NK-92 (cell line): Measurements from ENCODE around the gene PRADC1.
"Not testable (repeated sequence)": the region's sequence is repeated elsewhere in the genome, so short reads cannot be mapped to it uniquely, and the experiment has no call there.

ENCODE experiments used
- DNase-seq: peaks from one replicate; lab custom pipeline; 2025; ENCODE audit not compliant: unreplicated experiment; lab: John Stamatoyannopoulos, UW

PRADC1 gene

DNA sequence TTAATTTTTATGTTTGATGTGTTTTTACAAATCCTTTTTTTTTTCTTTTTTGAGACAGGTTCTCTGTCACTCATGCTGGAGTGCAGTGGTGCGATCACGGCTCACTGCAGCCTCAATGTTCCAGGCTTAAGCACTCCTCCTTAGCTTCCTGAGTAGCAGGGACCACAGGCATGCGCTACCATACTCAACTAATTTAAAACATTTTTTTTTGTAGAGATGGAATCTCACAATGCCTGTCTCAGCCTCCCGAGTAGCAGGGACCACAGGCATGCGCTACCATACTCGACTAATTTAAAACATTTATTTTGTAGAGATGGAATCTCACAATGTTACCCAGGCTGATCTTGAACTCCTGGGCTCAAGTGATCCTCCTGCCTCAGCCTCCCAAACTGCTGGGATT is 27.4 kb downstream of the PRADC1 start:
- no peak for DNase-seq

- no peak for DNase-seq
These were observed 29.9 kb downstream of the PRADC1 start for GRCh38 chr2:73203055-73203681.

DNA sequence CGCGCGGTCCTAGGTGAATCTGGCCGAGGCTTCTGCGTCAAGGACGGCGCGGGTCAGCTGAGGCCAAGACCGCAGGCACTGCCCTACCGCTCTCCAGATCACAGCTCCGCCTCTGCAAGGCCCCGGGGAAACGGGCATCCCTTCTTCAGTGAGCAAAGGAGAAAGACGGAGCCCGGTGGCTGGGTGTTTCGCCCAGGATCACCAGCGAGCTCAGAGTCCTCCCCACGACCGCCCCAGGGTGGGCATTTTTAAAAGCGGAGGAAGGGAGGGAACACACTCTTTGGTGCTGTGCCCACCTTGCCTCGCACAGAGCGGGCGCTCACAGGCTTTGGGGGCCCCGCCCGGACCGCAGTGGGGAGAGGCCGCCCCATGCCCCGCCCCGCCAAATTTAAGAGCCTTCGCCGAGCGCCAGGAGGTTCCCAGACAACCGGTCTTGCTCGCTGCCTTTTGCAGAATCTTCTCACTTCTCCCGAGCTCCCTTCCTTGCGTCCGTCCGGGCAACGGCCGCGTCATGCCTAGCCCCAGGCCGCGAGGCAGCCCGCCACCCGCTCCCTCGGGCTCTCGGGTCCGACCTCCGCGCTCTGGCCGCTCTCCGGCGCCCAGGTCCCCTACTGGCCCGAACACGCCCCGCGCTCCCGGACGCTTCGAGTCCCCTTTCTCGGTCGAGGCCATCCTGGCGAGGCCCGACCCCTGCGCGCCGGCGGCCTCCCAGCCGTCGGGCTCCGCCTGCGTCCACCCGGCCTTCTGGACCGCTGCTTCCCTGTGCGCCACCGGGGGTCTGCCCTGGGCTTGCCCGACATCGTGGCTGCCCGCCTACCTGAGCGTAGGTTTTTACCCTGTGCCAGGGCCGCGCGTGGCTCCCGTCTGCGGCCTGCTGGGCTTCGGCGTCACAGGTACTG is 30.6 kb downstream of the PRADC1 start, which contains the start of gene NOTO:
Gene NOTO (plus strand): TSS at position 419 of the 899 bp plus-strand sequence. CDS start 93 bp downstream, at position 512.
- no peak for DNase-seq

GRCh38 chr2:73200281-73200680 is 32.8 kb downstream of the PRADC1 start:
- DNase-seq, result not testable (repeated sequence)

DNA sequence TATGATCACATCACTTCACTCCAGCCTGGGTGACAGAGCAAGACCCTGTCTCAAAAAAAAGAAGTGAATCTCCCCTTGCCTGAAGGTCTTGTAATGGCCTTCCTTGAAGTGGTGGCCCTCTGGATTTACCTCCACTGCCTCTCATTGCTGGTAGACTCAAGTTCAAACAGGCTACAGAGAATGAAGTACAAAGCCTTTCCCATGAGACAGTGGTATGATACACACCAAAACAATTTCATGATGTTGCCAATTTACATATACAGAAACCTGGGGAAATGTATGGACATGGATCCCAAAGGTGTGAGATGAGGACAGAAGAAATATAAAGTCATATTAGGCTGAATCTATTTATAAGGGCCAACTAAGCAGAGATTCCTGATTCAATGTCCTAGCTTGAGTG is 35.5 kb downstream of the PRADC1 start:
- DNase-seq, result no peak

DNA sequence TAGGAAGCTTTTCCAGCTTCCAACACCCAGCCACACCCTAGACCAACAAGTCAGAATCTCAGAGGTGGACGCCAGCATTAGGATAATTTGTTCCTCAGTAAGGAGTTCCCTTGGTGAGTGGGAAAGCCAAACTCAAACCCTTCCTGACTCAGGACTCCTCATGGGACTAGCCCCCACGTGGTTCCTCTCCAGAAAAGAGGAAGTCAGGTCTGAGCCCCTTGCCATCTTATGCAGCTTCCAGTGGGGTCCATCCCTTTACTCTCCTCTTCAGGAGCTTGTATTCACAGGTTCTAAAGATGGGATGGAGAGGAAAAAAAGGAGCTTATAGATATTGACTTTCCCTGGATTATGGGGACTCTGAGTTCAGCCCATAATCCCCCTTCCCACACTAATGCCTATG is 45.5 kb downstream of the PRADC1 start:
- DNase-seq, result no peak

GRCh38 chr2:73185965-73186364 is 47.1 kb downstream of the PRADC1 start:
- DNase-seq, result no peak
